Endometrial microvascular endothelial cells (primary cell): ENCODE data around the gene TANC1. TPM values are rescaled to one million over a fixed set of nuclear protein-coding genes. Genes with fewer than 3 reads are reported as not detected.

Experiments
- in situ Hi-C: cut with HindIII; loops from 2 replicates; pipeline ENCODE4 v1.10.0; 2017; ENCODE audit warnings: low sequenced_read_pairs, low pct_unique_long_range_greater_than_20kb; ENCODE audit errors: inconsistent ontology term
- total RNA-seq: library from RNA; depleted of rRNA; stranded (reverse); fragments of >200 nt; gene quantifications from one replicate; pipeline ENCODE4 v1.2.3, GENCODE V29; 2015; ENCODE audit errors: inconsistent ontology term

TANC1 gene
- total RNA-seq, 1 donor from 2014 or later, result 49.7 TPM

DNA sequence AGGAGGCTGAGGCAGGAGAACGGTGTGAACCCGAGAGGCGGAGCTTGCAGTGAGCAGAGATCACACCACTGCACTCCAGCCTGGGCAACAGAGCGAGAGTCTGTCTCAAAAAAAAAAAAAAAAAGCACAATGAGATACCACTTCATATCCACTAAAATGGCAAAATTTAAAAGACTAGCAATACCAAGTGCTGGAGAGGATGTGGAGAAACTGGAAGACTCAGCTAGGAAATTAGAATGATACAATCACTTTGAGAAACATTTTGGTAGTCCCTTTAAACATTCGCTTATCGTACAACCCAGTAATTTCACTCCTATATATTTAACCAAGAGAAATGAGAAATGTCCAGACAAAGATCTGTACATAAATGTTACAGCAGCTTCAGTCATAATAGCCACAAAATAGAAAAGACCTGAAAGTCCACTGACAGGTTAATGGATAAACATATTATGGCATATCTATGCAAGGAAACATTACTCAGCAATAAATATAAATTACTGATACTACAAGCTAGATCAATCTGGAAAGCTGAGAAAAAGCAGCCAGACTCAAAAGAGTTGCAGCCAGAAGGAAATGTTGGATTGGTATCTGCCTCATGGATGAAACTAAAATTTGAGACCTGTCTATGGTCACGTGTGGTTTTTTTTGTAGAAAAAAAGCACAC, 278.0 kb downstream of the TANC1 start:
- in situ Hi-C loops, result no loop called here

DNA sequence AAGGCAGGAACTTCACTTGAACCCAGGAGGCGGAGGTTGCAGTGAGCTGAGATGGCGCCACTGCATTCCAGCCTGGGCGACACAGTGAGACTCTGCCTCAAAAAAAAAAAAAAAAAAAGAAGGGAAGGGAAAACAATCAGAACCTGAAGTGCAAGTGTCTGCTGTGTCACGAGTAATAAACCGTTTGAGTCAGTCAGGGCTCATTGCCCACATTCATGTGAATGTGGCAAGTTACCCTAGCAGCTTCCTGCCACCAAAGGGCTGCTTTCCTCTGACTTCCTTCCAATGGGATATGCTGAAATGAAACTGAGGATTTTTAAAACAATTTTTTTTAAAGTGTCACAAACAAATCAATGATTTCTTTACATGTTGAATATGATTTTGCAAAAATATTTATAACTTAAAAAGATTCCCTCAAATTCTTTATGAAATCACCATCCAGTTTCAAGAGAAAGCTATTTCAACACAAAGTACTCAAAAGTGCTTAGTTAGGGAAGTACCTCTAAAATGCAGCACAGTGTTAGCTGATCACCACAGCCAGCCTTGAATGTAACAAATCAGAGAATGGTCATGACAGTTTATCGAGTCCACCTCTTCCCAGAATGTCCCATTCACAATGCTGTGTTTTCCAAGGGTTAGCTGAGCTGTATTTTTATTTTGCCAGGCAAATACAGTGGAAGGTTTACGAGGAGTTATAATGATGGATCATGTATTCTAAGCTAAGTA, 281.7 kb downstream of the TANC1 start:
- in situ Hi-C loops, result no loop called here

DNA sequence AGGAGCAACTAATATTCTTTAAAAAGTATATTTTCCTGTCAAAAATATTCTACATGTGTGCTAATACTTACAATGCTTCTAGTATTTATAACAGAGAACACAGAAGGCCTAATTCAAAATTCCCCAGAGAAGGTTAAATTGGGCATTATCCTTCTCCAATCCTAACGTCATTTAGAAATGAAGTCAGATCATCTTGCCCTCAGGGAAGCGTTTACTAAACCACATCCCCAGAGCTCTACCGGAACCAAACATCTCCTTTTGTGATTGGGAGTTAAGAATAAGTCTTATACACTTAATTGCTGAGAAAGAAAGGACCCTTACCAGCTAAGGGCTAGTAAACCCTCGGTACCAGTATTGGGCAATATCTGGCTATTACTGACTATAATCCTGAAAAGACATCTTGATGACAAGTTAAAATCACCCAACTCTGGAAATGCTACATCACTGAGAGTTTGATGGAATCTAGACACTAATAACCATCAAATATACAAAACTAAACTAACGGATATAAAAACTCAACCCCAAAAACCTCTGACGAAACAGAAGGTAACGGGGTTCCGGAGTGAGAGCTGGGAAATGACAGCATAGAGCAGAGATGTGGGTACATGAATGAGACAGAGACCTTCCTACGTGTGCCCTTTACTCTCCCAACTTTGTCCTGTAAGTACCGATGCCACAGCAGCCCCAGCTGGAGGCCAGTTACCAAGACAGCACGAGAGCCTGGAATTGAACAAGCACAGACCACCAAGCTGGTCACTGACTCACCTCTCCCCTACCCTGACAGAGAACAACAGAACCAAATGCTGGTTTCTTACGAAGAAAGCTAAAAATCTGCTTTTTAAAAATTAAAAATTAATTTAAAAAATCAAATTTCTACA, 283.1 kb downstream of the TANC1 start:
- in situ Hi-C loops, result no loop called here

DNA sequence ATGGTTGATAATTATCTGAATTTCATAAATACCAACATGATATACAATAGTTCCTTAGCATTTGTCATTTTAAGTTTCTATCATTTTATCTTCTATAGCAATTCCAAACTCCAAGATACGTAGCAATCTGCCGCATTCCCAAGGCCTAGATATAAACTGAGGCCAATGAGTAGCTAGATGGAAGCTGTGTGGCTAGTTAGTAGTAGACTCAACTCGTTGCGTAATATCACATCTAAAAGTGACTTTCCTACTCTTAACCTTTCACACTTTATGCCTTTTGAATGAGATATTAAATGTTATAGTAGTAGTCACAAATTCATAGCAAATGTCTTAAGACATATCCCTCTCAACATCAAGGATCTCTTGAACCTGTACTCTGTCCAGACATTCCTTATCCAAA, 284.5 kb downstream of the TANC1 start:
- in situ Hi-C loops, result no loop called here

DNA sequence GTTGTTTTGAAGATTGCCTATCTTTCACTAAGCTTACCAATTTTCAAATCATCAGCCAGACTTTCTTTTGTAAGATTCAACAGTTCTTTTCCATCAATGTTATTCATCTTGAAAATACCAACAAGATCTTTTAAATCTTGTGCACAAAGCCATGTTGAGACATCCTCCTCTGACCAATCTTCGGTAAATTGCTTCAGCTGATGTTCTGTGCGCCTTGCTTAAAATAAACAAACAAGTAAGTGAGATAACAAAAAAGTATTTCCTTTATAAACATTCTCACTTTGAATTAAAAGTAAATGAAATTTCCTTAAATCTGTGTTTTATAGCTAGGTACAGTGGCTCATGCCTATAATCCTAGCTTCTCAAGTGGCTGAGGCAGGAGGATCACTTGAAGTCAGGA, 287.7 kb downstream of the TANC1 start:
- in situ Hi-C loops, result no loop called here

DNA sequence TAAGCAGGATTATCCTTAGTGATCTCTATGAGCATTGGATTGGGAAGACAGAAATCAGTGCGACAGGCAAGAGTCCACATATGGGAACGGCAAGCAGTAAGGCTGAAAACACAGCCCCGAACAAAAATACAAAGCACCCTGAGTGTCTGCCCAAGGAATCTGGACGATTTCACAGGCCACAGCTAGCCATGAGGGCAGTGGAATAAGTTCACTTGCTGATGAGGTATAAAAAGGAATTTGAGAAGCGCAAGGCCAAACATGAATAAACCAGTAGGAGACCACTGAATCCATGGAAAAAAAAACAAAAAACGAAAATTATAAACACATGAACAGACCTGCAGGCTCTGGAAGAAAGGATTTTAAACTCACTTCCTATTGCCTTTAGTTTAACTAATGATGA, 293.8 kb downstream of the TANC1 start:
- in situ Hi-C loops, result no loop called here

DNA sequence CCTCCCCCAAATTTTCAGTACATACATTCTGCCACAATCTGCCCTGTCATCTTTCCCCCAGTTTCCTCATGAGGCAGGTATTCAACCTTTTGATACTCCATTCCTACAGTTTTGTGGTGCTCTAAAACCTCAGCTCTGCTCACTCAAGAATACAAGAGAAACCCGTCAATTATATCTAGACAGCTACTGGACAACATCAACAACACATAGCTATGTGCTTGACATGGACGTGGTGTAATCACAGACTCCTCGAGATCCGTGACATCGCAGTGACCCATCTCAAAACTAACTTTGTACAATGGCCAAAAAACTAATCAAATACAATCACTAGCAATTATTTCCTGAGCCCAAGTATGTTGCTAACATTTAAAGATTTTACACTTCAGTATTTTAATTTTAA, 294.5 kb downstream of the TANC1 start:
- in situ Hi-C loops, result no loop called here

DNA sequence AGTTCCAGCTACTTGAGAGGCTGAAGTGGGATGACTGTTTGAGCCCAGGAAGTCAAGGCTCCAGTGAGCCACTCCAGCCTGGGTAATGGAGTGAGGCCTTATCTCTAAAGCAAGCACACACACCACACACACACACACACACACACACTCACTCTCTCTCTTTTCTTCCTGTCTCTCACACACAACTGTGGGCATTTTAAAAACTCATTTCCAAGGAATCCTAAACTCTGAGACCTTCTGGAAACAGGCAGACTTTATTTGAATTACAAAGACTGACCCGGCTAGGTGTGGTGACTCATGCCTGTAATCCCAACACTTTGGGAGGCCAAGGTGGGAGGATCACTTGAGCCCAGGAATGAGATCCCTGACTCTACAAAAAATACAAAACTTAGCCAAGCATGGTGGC, 296.7 kb downstream of the TANC1 start:
- in situ Hi-C loops, result no loop called here

DNA sequence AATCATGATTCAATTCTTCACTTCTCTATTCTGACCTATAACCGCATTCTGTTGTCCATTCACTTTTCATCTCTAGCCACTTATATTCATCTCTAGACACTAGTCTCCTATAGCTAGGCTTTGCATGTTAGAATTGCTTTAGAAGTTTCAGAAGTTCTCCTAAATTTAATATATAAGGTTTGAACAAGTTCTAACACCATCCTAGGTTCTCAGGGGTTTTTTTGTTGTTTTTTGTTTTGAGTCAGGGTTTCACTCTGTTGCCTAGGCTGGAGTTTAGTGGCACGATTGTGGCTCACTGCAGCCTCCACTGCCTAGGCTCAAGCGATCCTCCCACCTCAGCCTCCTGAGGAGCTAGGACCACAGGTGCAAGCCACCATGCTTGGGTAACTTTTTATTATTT, 298.1 kb downstream of the TANC1 start:
- in situ Hi-C loops, result no loop called here

DNA sequence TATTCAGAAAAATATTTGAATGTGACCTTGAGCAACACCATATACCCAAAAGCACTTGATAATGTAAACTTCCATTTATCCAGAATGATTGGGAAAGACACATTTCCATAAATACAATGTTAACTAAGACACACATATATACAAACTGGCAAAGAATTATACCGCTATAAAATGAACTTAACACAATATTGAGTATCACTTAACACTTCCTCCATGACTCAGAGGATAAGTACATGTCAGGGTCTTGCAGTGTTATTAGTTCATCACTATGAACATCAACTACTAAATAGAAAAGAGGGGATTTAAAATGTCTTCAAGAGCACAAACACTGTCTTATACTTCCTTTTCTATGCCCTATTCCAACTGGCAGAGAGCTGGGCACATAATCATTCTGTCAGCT, 299.5 kb downstream of the TANC1 start:
- in situ Hi-C loops, result no loop called here

DNA sequence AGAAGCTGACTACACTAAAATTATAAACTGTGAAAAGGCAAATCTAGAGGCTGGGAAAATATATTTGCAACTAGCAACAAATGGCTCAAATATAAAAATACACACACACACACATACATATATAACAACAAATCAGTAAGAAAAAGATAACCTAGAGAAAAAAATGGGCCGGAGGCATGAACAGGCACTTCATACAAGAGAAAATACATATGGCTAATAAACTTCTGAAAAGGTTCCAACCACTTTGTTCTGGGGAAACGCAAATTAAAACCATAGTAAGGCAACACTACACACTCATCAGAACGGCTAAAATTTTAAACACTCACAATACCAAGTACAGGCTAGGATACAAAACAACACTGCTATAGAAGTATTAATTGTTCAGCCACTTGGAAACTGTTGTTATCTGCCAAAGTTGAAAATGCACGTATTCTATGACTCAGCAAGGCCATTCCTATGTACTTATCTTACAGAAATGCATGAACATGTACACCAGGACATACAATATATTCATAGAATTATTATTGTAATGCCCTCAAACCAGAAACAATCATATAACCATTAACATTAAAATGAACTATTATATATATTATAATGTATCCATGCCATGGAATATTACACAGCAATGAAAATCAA, 302.4 kb downstream of the TANC1 start:
- in situ Hi-C loops, result no loop called here

DNA sequence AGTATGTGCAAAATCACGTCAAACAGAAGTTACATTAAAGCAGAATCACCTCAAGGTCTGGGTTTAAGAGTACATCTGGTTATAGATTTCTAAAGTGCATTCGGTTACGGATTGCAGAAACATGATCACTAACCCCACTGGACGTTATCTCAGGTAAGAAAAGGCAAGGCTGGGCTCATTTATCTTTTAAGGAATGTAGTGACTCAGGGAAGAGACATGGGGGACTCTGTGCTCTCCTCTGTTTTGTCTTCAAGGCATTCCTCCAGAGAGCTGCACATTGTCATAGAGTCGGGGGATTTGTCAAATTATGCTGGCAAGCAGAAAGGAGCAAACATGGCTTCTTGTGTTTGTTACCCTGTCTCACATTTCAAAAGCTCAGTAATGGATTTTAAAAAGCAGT, 303.7 kb downstream of the TANC1 start:
- in situ Hi-C loops, result no loop called here

DNA sequence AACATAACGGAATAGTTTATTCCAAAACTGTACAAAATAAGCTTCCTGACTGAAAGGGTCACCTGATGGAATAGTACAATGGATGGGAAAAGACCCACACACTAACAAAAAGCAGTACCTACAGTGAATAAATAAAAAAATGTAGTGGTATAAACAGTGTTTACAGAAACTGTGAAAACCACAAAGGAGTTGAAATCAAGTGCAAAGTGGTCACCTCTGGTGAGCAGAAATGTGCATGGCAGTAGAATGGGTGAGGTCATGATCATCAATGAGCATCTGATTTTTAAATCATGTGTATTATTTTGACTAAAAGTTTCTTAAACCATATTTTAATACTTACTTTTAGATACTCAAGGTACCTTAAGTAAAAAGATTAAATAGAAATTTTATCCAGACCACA, 306.7 kb downstream of the TANC1 start:
- in situ Hi-C loops, result no loop called here

DNA sequence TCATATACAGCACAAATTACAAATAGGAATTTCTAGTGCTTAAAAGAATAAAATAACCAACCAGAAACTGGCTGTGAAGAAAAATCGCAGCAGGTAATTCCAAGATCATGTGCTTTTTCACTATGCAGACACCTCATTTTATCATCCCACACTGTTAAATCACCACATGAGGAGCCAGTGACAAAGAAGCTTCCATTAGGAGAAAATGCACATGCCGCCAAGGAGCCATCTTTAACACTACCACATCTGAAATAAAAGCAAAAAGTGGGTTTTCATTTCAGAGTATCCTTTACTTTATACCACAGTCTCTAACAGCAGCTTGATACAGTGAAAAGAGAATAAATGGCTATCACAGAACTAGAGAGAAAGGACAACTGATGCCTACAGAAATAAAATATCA, 311.3 kb downstream of the TANC1 start:
- in situ Hi-C loops, result no loop called here

DNA sequence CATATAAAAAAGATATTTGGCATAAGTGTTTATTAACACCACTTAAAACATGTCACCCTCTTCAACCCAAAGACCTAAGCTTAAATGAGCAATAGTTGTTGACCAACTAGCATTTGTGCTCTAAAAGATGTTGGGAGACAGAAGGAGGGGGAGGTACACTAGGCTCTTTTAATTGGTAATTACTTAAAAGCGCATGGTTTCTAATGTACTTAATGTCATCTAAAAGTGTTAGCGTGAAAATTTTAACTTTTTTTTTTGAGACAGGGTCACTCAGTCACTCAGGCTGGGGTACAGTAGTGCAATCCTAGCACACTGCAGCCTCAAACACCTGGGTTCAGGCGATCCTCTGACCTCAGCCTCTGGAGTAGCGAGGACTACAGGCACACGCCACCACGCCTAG, 312.6 kb downstream of the TANC1 start:
- in situ Hi-C loops, result no loop called here

Other genes with a start within 250 kb of the TANC1 start
- gene DAPL1, start 173.3 kb upstream of the TANC1 start, total RNA-seq, result not detected